Gastrocnemius medialis (tissue), 4 donors: ENCODE measurements around the gene SYNGR1. TPM values are rescaled to one million over a fixed set of nuclear protein-coding genes. Genes with fewer than 3 reads are reported as not detected.

ENCODE experiments used
- ATAC-seq, 2 donors: fragments of 150-250 bp; one replicate each; pipeline ENCODE4 v1.9.1; 2016
- DNase-seq, 2 donors: peaks; one replicate each; pipeline ENCODE4 v3.0.0-alpha.2; 2019
- H3K27ac ChIP-seq, 4 donors: fragments of 200-600 bp; sonication (generic); 1 replicate in 1 of 4; 2 replicates in 3 of 4; pipeline ENCODE4 v1.5.1; 2016 to 2018; ENCODE audit warnings: mild to moderate bottlenecking in 2 of 4, moderate library complexity in 1 of 4
- H3K27me3 ChIP-seq, 3 donors: fragments of 200-600 bp; sonication (generic) in 2 of 3; 1 replicate in 1 of 3; 2 replicates in 2 of 3; pipeline versions ENCODE4 v1.5.1 to v1.6.0; 2016 to 2019; ENCODE audit warnings: mild to moderate bottlenecking in 1 of 3, moderate library complexity in 1 of 3
- H3K36me3 ChIP-seq, 2 donors: fragments of 200-600 bp; sonication (generic) in 1 of 2; one replicate each; pipeline ENCODE4 v1.5.1; 2017 to 2018
- H3K4me1 ChIP-seq, 2 donors: fragments of 200-600 bp; sonication (generic) in 1 of 2; one replicate each; pipeline ENCODE4 v1.5.1; 2016 to 2017; ENCODE audit warnings: mild to moderate bottlenecking in 2 of 2
- H3K4me3 ChIP-seq, 4 donors: fragments of 200-600 bp; sonication (generic) in 3 of 4; 1 replicate in 1 of 4; 2 replicates in 3 of 4; pipeline ENCODE4 v1.5.1; 2016 to 2019; ENCODE audit warnings: mild to moderate bottlenecking in 2 of 4
- H3K9me3 ChIP-seq, 3 donors: fragments of 200-600 bp; sonication (generic) in 2 of 3; 1 replicate in 1 of 3; 2 replicates in 2 of 3; pipeline ENCODE4 v1.5.1; 2016 to 2019
- CTCF ChIP-seq, 5 experiments: fragments of 450-650 bp in 3 of 5; fragments of 200-600 bp in 2 of 5; sonication (generic) in 2 of 5; IDR thresholded peaks in 4 of 5; conservative IDR thresholded peaks in 1 of 5; 1 replicate in 4 of 5; 2 replicates in 1 of 5; pipeline ENCODE4 v1.5.1; 2016 to 2019; ENCODE audit warnings: antibody characterized with exemption in 5 of 5, mild to moderate bottlenecking in 3 of 5, moderate library complexity in 3 of 5
- POLR2A ChIP-seq, 2 donors: fragments of 450-650 bp; IDR thresholded peaks; one replicate each; pipeline ENCODE4 v1.6.1; 2017; ENCODE audit warnings: antibody characterized with exemption in 2 of 2, mild to moderate bottlenecking in 2 of 2, moderate library complexity in 2 of 2
- in situ Hi-C, 4 donors: fragments of 200-750 bp; cut with MboI; loops; one replicate each; pipeline versions ENCODE4 v1.15.0 to v1.8.0; 2017; ENCODE audit warnings: low sequenced_read_pairs in 4 of 4
- intact Hi-C: fragments of 100-400 bp; cut with DNase I; formaldehyde crosslinking; loops from one replicate; pipeline ENCODE4 v1.15.1; 2023; ENCODE audit warnings: low total_unique reads
- total RNA-seq, 4 donors: library from RNA; depleted of rRNA; stranded (reverse); fragments of >200 nt; gene quantifications; one replicate each; pipeline versions ENCODE4 v1.1.0 to v1.2.3, GENCODE V29; 2016

Gene SYNGR1
- total RNA-seq, 4 donors from 2014 or later = 2.8 to 17.2 (median 9.7) TPM

- Histone ChIP-seq H3K4me1 (peaks cover 4 to 11% of the 10 kb centered on the region in 2 donors), H3K27me3 (no peaks in the 10 kb centered on the region), H3K4me3 (no peak overlapping the region), H3K9me3 (no peaks in the 10 kb centered on the region), H3K27ac (no peak overlapping the region), H3K36me3 (no peaks in the 10 kb centered on the region)
- ATAC-seq (no peak), DNase-seq (no peak)
- intact Hi-C loops (no loop called here), in situ Hi-C loops (loop anchor here in 1 of 4 donors (25.0 kb wide), 1 partner anchor 653 kb away; no protein-coding TSS in a partner anchor)
- TF ChIP-seq POLR2A (IDR thresholded peaks at IDR 0.05) (no peak), CTCF (IDR thresholded peaks at IDR 0.05 in 4 of 5, conservative IDR thresholded peaks at IDR 0.05 in 1 of 5) (no peak)
Measured at GRCh38 chr22:39359659-39360195, 9.9 kb downstream of the SYNGR1 start.

DNA sequence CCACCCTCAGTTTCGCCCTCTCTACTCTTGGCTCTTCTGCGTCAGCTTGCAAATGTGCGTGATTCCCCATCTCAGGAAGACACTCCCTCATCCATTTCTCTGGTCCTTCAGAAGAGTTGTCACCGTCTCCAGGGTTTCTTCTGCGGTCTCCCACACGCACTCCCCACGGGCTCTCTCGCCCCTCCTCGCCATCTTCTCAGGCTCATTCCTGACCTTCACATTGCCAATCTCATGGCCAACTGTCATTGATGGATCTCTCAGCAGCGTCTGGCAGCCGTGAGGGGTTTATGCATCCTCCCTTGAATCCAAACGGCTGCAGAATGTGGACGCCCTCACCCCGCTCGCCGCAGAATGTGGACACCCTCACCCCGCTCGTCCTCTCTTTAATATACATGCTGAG is 10.5 kb downstream of the SYNGR1 start:
- intact Hi-C loops (no loop called here), in situ Hi-C loops (loop anchor here in 1 of 4 donors (25.0 kb wide), 1 partner anchor 652 kb away; no protein-coding TSS in a partner anchor)
- H3K36me3 ChIP-seq = no peaks in the 10 kb centered on the region
- no peak for DNase-seq
- H3K9me3 ChIP-seq = no peaks in the 10 kb centered on the region
- no peak overlapping the region for H3K4me3 ChIP-seq
- no peaks in the 10 kb centered on the region for H3K27me3 ChIP-seq
- no peak overlapping the region for H3K27ac ChIP-seq
- H3K4me1 ChIP-seq = peaks cover 8 to 16% of the 10 kb centered on the region in 2 donors
- ATAC-seq = no peak
- no peak for TF ChIP-seq POLR2A (IDR thresholded peaks at IDR 0.05)
- TF ChIP-seq CTCF (IDR thresholded peaks at IDR 0.05 in 4 of 5, conservative IDR thresholded peaks at IDR 0.05 in 1 of 5) = no peak

GRCh38 chr22:39360674-39361413 is 11.1 kb downstream of the SYNGR1 start:
- Histone ChIP-seq H3K27me3 (no peaks in the 10 kb centered on the region), H3K36me3 (no peaks in the 10 kb centered on the region), H3K9me3 (no peaks in the 10 kb centered on the region), H3K4me3 (no peak overlapping the region), H3K27ac (no peak overlapping the region), H3K4me1 (peaks cover 10 to 17% of the 10 kb centered on the region in 2 donors)
- TF ChIP-seq CTCF (IDR thresholded peaks at IDR 0.05 in 4 of 5, conservative IDR thresholded peaks at IDR 0.05 in 1 of 5) (no peak), POLR2A (IDR thresholded peaks at IDR 0.05) (no peak)
- no peak for DNase-seq
- intact Hi-C loops (no loop called here), in situ Hi-C loops (loop anchor here in 1 of 4 donors (25.0 kb wide), 1 partner anchor 651 kb away; no protein-coding TSS in a partner anchor)
- no peak for ATAC-seq

DNA sequence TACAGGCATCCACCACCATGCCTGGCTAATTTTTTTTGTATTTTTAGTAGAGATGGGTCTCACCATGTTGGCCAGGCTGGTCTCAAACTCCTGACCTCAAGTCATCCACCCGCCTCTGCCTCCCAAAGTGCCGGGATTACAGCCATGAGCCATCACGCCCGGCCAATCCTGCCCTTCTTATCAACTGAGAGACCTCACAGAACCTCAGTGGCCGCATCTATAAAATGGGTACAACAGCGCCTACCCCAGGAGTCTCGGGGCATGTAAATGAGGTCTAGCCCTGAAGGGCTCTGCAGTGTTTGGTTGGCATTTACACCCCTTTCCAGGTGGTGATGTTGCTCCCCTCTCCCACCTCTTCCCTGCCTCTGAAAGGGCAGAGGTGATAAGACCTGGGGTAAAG is 11.7 kb downstream of the SYNGR1 start:
- Histone ChIP-seq H3K27me3 (no peaks in the 10 kb centered on the region), H3K9me3 (no peaks in the 10 kb centered on the region), H3K4me1 (peaks cover 10 to 17% of the 10 kb centered on the region in 2 donors), H3K27ac (no peak overlapping the region), H3K4me3 (no peak overlapping the region), H3K36me3 (no peaks in the 10 kb centered on the region)
- in situ Hi-C loops (loop anchor here in 1 of 4 donors (25.0 kb wide), 1 partner anchor 651 kb away; no protein-coding TSS in a partner anchor), intact Hi-C loops (no loop called here)
- no peak for ATAC-seq
- TF ChIP-seq POLR2A (IDR thresholded peaks at IDR 0.05) = no peak
- no peak for TF ChIP-seq CTCF (IDR thresholded peaks at IDR 0.05 in 4 of 5, conservative IDR thresholded peaks at IDR 0.05 in 1 of 5)
- DNase-seq = no peak
